CD4-positive, alpha-beta T cell treated with Interleukin-10 for 1 hour (primary cell): ENCODE data around the gene CD47.

ENCODE experiments used
- DNase-seq: peaks from one replicate; pipeline ENCODE4 v3.0.0-alpha.2; 2020

Gene CD47

DNA sequence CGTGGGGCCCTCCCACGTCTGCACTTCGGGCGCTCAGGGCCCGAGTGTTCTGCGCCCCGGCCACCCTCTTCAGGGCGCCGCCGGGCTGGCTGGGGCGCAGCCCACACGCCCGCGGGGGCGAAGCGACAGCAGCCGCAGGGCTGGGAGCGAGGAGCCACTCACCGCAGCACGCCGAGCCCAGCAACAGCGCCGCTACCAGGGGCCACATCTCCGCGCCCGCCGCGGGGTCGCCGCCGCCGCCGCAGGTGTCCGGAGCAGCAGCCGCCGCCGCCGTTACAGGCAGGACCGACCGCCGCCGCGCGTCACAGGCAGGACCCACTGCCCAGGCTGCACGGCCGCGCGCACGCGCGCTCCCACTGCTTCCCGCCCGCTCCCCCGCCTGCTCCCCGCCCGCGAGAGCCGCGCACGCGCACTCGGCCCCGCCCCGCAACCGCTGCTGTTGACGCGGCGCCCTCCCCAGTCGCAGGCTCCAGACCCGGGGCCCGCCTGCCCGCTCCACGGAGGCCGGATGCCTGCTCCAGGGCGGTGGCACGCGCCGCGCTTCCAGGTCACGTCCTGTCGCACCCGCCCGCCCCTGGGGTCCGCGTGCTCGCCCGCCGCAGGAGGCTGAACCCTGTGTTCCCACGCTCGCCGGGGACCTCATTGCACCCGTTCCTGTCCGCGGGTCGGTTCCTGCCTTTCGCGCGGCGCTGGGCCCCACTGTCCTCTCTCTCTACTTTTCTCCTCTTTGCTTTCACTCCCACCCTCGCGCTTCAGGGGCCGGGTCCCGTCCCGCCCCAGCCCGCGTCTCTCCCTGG is at the start of gene CD47:
Gene CD47 (minus strand): TSS at position 331 of the 797 bp plus-strand sequence. CDS start 123 bp downstream, at position 208.
- peak; percentile 96 for DNase-seq

DNA sequence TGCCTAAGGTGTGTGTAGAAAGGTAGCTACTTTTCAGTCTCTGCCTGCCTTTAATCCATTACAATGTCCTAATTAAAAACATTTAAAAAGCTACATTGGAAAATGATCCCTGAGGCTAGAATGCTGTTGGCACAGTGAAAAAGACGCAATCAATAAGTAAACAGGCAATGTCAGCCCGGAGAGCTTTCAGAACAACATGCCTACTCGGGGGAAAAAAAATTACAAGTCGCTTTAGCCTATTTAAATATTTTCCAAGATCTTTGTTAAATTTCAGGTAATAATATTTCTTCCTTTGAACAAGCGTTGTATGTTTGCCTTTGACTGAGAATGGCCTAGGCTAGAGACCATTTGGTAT is 46.6 kb upstream of the CD47 start:
- DNase-seq, result no peak

DNA sequence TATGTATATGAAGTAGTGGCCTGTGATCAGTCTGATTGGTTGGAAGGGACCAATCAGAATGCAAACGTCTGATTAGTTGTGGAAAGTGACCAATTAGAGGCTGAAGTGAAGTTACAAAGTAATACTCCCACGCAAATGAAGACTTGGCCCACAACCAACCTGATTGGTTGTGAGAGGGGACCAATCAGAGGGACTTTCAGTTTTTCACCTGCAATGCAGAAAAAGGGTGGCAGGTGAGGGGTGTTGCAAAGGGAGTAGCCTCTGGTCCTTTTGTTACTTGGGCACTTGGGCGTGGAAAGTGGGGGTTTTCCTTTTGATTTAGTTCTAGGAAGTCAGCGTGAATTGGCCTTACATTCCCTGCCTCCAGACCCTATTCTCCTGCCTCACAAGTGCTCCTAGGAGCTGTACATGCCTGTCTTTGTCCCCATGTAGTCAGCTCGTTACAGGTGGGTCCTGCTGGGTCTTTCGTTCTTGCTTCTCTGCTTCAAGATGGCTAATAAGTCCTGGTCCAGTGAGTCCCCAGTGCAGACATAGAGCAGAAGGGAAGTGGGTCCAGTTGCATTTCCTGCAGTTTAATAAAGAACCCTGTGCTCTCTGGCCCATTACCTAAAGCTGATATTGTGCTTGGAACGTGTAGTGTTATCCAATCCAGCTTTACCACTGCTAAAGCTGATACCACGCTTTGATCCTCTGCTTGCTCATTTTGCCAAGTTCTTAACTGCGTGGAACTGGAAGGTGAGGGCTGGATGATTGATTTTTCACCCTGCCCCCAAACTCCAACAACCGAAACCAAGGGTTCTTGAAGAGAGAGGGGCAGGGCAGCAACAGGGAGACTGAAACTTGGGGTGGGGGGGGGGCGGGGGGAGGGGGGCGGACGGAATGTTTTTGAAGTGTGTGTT is 46.0 kb upstream of the CD47 start:
- no peak for DNase-seq

DNA sequence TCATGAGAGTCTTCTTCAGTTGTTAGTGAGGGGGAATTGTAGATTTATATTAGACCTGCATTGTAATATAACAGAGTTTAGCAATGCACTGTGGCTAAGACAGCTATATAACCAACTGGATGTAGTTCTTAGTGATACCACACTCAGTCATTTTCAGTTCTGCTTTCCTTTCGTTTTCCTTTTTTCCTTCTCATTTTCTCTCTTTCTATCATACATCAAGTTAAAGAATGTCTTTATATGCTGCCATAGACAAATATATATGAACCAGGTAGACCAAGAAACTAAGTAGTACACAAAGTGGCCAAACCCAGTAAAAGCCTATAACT is 43.7 kb upstream of the CD47 start:
- DNase-seq, result no peak

DNA sequence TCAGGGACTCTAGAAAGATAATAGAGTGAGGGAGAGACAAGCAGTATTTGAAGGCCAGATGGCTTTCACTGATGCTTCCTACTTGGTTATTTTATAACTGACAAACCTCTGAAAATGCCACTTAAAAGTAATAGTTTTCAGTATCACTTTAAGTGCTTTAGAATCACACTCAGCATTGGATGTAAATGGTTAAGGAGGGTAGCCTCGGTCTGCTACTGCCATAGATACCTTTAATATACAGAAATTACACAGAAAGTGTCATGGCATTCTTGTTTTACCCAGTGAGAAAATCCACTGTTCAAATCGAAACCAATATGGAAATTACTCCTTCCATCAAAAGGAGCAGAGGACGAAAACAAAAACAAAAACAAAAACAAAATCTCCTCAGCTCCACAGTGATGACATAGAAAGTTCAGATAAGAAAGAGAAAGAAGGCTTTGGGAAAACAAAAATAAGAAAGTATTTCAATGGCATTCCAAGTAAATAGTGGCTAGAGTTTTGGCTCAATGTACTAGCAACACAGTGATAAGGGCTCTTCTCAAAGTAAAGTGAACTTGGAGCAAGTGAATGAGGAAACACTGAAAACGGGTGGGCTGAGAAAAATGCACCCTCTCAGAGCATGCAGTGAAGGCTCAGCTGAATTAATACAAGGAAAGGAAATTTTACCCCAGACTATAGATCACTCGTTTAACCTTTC is 43.2 kb upstream of the CD47 start:
- DNase-seq, result no peak

DNA sequence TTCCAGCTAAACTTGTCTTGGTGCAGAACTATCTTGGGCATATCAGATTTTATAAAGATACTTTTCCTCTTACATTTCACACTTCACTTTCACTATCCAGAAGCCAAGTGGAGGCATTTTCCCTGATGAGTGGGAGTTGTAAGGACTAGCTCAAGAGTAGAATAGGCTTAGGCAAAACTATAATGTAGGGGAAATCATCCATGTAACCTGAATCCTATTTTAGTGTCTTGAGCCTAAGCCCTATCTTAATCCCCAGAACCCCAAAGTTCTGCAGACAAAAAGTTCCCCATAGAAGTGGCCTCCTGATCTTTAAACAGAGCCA is 42.2 kb upstream of the CD47 start:
- DNase-seq, result no peak

DNA sequence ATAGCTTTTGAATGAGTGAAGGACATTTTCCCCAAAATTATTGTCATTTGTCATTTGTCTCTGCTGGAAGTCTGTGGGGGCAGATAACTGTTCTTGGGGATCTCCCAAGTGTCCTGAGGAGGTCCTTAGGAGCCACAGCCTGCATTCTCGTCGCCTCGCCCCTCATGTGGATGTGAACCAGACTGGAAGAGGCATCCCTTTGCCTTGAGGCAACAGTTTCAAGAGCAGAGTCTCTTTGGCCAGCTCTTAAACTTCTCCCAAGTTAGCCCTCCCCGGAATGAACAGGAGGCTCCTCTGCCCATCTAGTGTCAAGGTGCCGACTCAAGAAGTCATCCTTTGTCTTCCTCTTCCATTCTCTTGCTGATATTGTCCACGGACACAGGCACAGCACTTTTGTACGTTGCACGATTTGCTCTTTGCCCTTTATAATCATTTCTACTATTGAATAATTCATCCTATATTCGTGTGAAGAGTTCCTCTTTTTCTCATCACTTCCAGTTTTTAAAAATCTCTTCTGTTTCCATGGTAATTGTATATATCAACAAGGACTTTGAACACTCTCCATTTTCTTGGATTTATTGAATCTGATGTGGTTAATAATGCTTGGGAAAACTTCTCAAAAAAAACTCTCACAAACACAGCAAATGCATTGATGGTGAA is 40.8 kb upstream of the CD47 start:
- no peak for DNase-seq

DNA sequence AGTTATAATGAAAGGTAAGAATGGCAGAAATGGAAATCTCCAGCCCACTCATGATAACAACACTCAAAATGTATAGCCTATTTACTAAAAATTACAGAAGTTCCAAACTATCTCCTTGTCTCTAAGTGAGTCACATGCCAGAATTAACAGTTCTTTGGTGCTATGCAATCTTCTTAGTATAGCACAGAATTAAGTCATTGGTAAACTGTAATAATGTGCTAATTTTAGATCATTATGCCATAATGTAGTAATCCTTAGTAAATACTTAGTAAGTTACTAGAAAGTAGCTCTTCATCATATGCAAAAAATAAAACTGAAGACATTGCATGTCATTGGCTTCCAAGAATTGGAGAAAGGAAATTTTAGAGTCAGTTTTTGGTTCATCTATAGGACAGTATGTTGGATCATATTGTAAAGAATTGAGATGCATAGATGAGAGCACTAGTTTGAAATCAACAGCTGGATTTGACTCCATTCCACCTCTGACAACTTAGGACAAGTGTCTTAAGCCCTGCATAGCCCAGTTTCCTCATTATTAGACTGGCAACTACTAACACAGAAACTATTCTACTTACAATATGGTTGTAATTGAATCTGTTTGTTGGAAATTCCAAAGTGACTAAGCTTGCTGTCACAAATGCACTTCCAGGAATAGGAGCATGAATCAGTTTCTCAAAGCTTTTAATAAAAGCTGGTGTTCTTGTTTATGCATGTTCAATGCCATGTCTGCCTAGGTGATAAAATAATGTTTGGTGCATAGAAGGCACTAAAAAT is 40.1 kb upstream of the CD47 start:
- no peak for DNase-seq

DNA sequence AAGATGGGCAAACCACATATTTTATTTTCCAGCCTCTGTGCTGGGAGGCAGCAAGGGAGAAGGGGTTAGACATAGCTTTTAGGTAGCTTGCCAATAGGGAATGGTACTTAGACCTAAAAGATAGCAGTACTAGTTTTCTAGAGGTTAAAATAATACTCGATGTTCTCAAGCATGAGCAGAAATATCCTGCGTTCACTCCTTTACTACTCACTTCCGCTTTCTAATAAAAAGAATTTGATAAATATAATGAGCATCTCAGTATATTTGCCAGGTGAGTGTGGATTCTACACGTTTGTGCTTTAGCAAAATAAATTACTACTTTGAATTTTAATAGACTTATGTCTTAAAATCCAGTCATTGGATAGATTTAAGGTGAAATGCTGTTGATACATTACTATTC is 39.4 kb upstream of the CD47 start:
- no peak for DNase-seq

DNA sequence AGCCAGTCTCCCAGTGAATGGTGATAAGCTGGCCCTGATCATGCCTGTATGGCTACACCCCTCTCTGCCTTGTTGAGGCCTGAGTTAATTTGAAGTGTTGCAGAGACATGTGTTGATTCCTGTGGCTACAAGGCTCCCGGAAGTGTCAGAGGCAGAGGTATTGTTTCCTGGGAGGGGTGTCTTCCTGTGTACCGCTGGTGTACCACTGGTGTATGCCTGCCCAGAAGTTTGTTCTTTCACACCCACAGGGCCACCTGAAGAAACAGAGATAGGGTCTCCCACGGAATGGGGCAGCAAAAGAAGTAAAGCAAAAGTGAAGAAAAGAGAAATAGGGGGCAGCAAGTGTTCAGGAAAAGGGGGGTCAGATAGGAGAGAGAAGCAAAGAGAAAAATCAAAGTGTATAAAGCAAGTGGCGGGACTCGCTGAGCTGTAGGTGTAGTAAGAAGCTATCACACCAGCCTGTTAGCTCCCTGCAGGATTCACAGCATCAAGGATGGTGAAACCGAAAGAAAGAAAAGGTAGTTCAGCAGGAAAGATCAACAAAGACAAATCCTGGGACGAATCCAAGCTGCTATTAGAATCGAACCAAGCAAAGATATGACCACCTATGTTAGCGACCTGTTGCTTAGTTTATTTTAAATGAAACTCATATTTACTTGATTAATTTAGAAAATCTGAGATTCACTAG is 36.6 kb upstream of the CD47 start:
- peak; percentile 82 for DNase-seq

DNA sequence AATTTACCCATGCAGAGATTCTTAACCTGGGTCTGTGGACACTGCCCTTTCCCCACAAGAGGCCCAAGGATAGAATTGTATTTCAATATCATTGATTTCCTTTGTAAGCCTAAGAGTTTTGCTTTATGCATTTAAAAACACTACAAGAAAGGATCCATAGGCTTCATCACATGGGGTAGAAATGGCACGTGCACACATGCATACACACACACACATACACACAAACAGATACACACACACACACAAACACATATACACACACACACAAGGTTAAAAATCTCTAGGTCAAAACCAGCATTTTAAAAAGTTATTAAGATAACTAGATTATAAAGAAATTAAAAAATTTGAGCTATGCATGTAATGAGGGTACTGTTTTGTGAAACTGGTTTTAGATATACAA is 35.5 kb upstream of the CD47 start:
- no peak for DNase-seq

DNA sequence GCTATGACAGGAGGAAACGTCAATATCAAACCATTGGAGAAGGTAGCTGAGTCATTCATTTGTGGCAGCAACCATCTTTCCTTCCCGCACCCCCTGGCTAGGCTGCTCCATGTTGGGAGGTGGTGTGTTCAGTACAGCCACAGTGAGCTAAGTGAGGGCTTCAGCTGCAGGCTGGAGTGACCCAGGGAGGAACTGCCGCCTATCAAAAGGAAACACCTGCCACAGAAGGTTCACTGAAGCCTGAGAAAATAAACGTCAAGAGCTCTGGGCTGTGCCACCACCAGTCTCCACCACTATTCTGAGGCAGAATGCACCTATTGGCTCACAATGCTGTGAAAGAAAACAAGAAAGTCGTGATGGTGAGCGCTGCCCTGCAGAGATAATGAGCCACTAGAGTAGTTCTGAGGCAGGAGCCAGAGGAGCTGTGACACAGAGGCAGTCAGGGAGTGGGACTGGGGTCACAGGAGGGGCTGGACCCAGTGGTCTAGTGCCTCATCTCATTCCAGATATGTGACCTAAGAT is 34.8 kb upstream of the CD47 start:
- peak; percentile 70 for DNase-seq

DNA sequence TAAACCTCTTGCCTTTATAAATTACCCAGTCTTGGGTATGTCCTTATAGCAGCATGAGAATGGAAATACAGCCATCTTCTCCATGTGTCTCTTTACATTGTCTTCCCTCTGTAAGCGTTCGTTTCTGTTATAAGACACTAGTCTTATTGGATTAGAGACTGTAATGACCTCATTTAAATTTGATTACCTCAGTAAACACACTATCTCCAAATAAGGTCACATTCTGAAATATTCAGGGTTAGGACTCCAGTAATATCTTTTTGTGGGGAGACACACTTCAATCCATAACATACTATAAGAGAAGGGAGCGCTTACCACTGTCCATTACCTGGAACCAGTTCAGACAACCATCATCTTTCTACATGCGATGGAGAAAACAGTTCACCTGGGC is 34.3 kb upstream of the CD47 start:
- no peak for DNase-seq

DNA sequence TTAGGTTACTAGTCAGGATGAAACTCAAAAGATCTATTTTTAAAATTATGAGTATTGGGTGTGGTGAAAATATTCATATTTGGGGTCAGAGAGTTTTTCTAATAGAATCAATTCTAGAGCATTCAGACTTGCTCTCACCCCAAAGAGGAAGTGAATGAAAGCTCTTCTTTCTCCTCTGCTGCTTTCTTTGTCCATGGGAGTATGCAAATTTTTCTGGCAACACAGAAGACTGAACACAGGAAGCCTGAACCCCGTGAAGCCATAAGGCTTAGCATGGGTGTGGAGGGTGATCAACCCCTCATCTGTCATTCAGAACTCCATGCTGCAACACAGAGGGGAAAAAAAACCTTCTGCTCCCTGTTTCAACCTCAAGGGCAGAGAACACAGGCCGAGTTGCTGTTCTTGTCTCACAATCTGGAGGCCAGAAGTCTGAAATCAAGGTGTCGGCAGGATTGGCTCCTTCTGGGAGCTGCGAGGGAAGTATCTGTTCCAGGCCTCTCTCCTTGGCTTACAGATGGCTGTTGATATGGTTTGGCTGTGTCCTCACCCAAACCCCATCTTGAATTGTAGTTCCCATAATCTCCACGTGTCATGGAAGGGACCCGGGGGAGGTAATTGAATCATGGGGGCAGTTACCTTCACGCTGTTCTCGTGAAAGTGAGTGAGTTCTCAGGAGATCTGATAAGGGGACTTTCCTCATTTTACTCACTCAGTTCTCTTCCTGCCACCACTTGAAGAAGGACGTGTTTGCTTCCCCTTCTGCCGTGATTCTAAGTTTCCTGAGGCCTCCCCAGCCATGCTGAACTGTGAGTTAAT is 33.7 kb upstream of the CD47 start:
- peak; percentile 84 for DNase-seq

DNA sequence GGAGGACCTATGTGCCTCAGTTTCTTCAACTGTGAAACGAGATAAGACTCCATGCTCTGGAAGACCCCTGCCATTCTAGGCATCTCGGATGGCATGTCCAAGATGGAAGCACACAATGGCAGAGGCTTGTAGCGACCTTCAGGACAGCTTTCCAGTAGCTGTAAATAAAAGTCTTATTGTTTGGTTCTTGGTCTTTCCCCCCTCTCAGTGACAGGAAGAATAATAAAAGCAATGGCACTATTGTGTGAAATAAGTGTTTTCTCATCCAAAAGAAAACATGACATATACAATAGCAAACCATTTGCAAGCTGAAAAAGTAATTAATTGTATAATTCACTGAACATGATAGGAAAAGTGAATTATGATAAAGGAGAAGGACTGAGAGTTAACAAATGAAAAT is 32.5 kb upstream of the CD47 start:
- DNase-seq, result no peak

DNA sequence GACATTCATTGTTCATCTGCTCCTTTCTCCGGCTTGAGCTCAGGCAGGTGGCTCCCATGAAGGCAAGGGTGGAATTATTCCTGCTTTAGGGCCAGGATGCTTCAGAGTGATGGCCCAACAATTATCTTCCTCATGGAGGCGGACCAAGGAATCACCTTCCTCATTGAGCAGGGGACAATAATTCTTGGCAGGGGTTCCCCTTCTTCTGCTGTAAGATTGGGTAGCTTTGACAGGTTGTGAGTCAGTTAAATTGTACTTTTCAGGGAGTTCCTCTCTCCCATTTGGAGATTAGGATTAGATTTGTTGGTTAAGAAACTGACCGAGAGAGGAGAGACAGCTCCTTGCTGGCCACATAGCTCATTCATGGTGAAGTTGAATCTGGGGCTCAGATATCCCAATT is 31.4 kb upstream of the CD47 start:
- no peak for DNase-seq

DNA sequence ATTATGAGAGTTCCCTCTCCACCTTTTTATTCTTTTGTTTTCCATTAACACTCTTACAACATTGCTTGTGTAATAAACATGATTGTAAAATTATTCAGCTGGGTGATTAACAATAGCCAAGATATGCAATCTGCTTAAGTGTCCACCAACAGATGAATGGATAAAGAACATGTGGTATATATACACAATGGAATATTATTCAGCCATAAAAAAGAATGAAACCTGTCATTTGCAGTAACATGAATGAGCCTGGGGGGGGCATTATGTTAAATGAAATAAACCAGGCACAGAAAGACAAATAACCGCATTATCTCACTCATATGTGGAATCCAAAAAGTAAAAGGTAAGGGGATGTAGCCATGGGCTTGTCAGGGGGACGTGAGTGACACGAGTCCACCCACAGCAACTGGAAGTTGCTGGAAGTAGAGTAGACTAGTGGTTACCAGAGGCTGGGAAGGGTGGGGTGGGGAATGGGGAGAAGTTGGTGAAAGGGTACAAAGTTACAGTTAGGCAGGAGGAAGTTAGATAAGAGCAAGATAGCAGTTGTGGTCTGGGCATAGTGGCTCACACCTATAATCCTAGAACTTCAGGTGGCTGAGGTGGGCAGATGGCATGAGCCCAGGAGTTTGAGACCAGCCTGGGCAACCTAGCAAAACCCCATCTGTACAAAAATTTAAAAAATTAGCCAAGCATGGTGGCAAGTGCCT is 28.7 kb upstream of the CD47 start:
- DNase-seq, result no peak

DNA sequence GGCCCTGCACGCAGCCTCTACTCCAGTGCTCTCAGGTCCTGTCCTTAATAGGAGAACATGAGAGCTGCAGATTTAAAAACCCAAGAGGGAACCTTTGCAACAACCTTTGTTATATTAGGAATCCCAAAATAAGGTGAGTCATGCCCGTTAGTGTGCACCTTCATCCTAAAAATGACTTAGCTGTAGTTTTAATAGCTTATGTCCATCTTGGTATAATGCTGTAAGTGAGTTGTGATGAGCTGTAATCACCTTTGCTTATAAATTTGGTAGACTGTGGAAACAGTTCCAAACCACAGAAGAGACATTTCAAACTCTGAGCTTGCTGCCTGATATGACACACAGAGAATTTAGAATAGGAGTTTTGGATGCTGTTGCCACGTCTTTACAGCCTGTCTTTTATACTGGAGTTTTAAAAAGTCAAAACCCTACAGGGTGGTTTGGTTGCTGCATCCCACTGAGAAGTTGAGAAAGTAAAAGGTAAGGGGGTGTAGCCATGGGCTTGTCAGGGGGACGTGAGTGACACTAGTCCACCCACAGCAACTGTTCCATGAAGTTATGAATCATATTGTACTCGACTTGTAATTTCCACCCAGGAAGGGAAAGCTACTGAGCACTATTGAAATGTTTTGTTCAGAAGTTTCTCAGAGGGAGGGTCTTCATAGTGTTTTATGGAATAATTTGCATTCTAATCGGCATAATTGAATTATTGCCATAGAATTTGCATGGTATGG is 27.4 kb upstream of the CD47 start:
- no peak for DNase-seq

DNA sequence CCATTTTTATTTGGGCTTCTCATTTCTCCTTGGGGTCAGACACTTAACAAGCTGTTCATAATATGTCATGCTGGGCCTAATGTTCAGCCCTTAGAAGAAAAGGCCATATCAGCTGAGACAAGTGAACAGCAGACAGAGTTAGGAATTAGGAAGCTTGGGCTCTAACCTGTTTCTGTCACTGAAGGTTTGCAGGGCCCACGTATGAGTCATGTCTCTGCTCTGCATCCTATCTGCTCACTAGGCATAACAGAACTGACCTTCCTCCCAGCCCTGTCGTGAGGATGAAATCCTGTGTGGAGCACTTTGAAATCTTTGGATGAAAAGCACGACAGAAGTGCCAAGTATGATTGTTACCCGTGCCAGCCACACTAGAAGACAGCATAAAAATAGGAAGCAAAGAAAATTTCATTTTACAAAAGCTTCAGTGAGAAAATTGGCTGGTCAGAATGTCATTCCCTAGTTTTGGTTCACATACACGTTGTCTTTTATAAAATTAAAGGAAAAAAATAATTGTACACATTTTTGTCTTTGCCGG is 26.5 kb upstream of the CD47 start:
- DNase-seq, result no peak
